ENCODE results near the gene C1D. TPM values are rescaled to one million over a fixed set of nuclear protein-coding genes. Genes with fewer than 3 reads are reported as not detected.

C1D gene
- total and polyA plus RNA-seq, 10 donors: 15.2 to 50.5 (median 25.2) TPM

DNA sequence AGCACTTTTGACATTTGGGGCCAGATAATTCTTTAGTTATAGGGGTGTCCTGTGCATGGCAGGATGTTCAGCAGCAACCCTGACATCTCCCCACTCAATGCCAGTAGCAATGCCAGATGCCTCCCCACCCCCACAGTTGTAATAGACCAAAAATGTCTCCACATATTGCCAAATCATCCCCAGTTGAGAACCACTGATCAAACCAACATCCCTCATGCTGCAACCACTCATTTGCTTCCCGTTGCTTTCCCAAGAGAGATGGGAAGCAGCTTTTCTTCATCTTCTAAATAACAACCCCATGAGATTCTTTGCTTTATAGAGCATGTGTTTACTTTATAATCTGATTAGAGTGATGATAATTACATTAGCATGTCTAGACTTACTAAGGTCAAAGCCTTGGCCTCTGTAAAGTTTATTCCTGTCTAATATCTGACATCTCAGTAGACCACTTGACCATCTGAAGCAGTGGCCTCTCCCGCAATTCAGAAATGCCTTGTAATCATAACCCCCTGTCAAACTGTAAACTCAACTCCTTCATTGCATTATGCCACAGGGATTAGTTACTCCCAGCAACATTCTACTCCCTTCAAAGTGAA, 28.7 kb upstream of the C1D start:
- WGBS, 5 donors: 53 to 73% (median 66%) methylated on average over 2 of the region's 2 CpGs
- TF ChIP-seq CTCF (IDR thresholded peaks at IDR 0.05 in 8 of 11, conservative IDR thresholded peaks at IDR 0.05 in 3 of 11) (no peak), POLR2AphosphoS5 (IDR thresholded peaks at IDR 0.05) (no peak), POLR2A (IDR thresholded peaks at IDR 0.05) (no peak)

GRCh38 chr2:68089961-68090360, 27.2 kb upstream of the C1D start:
- Histone ChIP-seq H3K27me3 (replicated peaks in 1 of 7) (no peaks in the 10 kb centered on the region), H3K4me3 (no peak overlapping the region), H3K36me3 (no peaks in the 10 kb centered on the region), H3K4me1 (no peaks in the 10 kb centered on the region), H3K27ac (no peak overlapping the region), H3K9me3 (no peaks in the 10 kb centered on the region)
- intact Hi-C loops (cut with DNase I; ENCODE audit: low total_unique reads): no loop called here
- TF ChIP-seq POLR2AphosphoS5 (IDR thresholded peaks at IDR 0.05) (no peak), CTCF (IDR thresholded peaks at IDR 0.05 in 8 of 11, conservative IDR thresholded peaks at IDR 0.05 in 3 of 11) (no peak), POLR2A (IDR thresholded peaks at IDR 0.05) (no peak)
- WGBS, 5 donors: 90 to 98% (median 94%) methylated on average over 1 of the region's 1 CpG
- DNase-seq: no peak

More for the DNA sequence above, 28.7 kb upstream of the C1D start:
- Histone ChIP-seq H3K9me3 (no peaks in the 10 kb centered on the region), H3K4me3 (no peak overlapping the region), H3K36me3 (no peaks in the 10 kb centered on the region), H3K27me3 (replicated peaks in 1 of 7) (no peaks in the 10 kb centered on the region), H3K4me1 (no peaks in the 10 kb centered on the region), H3K27ac (no peak overlapping the region)
- no peak for DNase-seq
- intact Hi-C loops (cut with DNase I; ENCODE audit: low total_unique reads): no loop called here

DNA sequence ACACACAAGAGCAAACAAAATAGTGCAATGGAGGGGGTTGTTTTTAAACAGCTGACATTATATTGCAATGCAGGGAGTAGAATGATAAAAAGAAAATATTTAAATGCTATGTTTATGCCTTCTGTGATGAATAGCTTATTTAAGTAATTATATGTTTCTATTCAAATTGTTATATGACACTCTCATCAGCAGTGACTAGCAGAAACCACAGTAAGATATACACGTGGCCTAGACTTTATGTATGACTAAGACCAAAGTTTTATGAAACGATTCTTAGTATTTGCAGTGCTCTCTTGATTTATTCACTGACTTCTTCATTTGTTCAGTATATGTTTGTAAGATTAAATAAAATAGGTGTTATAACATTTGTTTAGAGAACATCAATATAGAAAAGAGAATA, 26.1 kb upstream of the C1D start:
- WGBS, 5 donors: 70 to 81% (median 76%) methylated on average over 2 of the region's 2 CpGs
- no peaks in the 10 kb centered on the region for H3K4me1 ChIP-seq
- no peak for DNase-seq
- H3K36me3 ChIP-seq: no peaks in the 10 kb centered on the region
- no peak overlapping the region for H3K4me3 ChIP-seq
- intact Hi-C loops (cut with DNase I; ENCODE audit: low total_unique reads): no loop called here
- no peaks in the 10 kb centered on the region for H3K9me3 ChIP-seq
- TF ChIP-seq POLR2A (IDR thresholded peaks at IDR 0.05): no peak
- TF ChIP-seq POLR2AphosphoS5 (IDR thresholded peaks at IDR 0.05): no peak
- no peak for TF ChIP-seq CTCF (IDR thresholded peaks at IDR 0.05 in 8 of 11, conservative IDR thresholded peaks at IDR 0.05 in 3 of 11)
- no peaks in the 10 kb centered on the region for H3K27me3 ChIP-seq (replicated peaks in 1 of 7)
- H3K27ac ChIP-seq: no peak overlapping the region

- Histone ChIP-seq H3K9me3 (no peaks in the 10 kb centered on the region), H3K27me3 (replicated peaks in 1 of 7) (no peaks in the 10 kb centered on the region), H3K27ac (no peak overlapping the region), H3K4me1 (no peaks in the 10 kb centered on the region), H3K36me3 (no peaks in the 10 kb centered on the region), H3K4me3 (no peak overlapping the region)
- 65 to 78% (median 73%) methylated on average over 4 of the region's 4 CpGs for WGBS, 5 donors
- no peak for TF ChIP-seq POLR2A (IDR thresholded peaks at IDR 0.05)
- TF ChIP-seq POLR2AphosphoS5 (IDR thresholded peaks at IDR 0.05): no peak
- no peak for TF ChIP-seq CTCF (IDR thresholded peaks at IDR 0.05 in 8 of 11, conservative IDR thresholded peaks at IDR 0.05 in 3 of 11)
- DNase-seq: no peak
- intact Hi-C loops (cut with DNase I; ENCODE audit: low total_unique reads): no loop called here
Measured at GRCh38 chr2:68086166-68086565, 23.4 kb upstream of the C1D start.

Data from spleen (tissue), 11 donors.